ENCODE results near the gene CCDC170. TPM values are rescaled to one million over a fixed set of nuclear protein-coding genes. Genes with fewer than 3 reads are reported as not detected.

The CCDC170 gene
- total RNA-seq, 8 experiments from 2014 or later, result 0.09 to 8.6 (median 0.26) TPM

DNA sequence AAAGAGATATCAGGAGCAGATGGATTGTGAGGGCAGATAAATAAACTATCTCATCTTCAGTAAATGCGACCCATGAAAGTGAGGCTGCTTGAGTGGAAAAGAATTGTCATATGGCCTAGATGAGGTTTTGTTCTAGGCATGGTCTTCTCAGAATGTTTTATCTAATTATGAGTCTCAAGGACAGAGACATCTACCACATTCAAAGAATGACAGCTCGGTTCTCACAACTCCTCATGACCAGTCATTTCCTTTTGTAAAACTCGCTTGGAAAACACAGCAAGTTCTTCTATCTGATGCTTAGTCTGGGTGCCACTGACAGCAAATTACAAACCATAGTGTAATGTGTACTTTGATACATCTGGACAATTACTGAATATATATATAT, 140.5 kb downstream of the CCDC170 start:
- Histone ChIP-seq H3K27ac (no peak overlapping the region), H3K4me3 (no peak overlapping the region), H3K4me1 (replicated peaks in 1 of 2) (no peaks in the 10 kb centered on the region)
- 56 to 92% (median 79%) methylated on average over 1 to 3 of the region's 3 CpGs; no CpG with 5 or more reads in 2 of the 10 experiments for WGBS, 10 experiments
- in situ Hi-C loops (cut with MboI; ENCODE audit: low pct_unique_long_range_greater_than_20kb in 2 of 9, low sequenced_read_pairs in 9 of 9, unreplicated experiment in 9 of 9), result no loop called here
- ATAC-seq (replicated peaks in 6 of 8), result no peak

DNA sequence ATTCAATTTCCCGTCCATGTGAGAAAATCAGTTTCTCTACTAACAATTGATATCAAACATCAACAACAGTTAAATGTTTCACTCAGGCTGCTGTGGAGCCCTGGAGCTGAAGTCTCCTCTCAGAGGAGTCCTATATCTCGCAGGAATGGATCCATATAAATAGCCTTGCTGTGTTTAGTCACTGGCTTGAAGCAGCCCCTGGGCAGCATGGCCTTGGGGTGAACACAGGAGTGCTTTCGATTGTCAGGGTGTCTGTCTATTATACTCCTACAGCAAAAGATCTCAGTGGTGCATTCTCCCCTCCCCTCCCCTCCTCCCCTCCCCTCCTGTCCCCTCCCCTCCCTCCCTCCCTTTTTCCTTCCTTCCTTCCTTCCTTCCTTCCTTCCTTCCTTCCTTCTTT, 141.9 kb downstream of the CCDC170 start:
- Histone ChIP-seq H3K4me1 (replicated peaks in 1 of 2) (no peaks in the 10 kb centered on the region), H3K27ac (no peak overlapping the region), H3K4me3 (no peak overlapping the region)
- ATAC-seq (replicated peaks in 6 of 8), result no peak
- 0 to 64% (median 26%) methylated on average over 1 to 2 of the region's 3 CpGs; no CpG with 5 or more reads in 7 of the 10 experiments for WGBS, 10 experiments
- in situ Hi-C loops (cut with MboI; ENCODE audit: low pct_unique_long_range_greater_than_20kb in 2 of 9, low sequenced_read_pairs in 9 of 9, unreplicated experiment in 9 of 9), result no loop called here

- in situ Hi-C loops (cut with MboI; ENCODE audit: low pct_unique_long_range_greater_than_20kb in 2 of 9, low sequenced_read_pairs in 9 of 9, unreplicated experiment in 9 of 9), result no loop called here
- no peak overlapping the region for H3K27ac ChIP-seq
- no peak overlapping the region for H3K4me3 ChIP-seq
- H3K4me1 ChIP-seq (replicated peaks in 1 of 2), result no peaks in the 10 kb centered on the region
- 0 to 100% (median 63%) methylated on average over 1 to 3 of the region's 3 CpGs; no CpG with 5 or more reads in 1 of the 10 experiments for WGBS, 10 experiments
- no peak for ATAC-seq (replicated peaks in 6 of 8)
Observed at GRCh38 chr6:151637814-151638213, 144.0 kb downstream of the CCDC170 start.

DNA sequence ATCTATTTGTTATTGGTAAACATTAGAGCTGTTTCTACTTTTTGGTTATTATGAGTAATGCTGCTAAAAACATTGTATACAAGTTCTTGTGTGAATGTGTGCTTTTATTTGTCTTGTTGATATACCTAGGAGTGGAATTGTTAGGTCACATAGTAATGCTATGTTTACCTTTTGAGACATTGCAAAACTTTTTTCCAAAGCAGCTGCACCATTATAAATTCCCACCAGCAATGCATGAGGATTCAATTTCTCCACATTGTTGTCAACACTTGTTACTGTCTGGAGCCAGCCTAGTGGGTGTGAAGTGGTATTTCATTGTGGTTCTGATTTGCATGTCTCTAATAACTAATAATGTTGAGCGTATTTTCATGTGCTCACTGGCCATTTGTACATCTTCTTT, 145.9 kb downstream of the CCDC170 start:
- Histone ChIP-seq H3K27ac (no peak overlapping the region), H3K4me1 (replicated peaks in 1 of 2) (no peaks in the 10 kb centered on the region), H3K4me3 (no peak overlapping the region)
- WGBS, 10 experiments, result 0 to 100% (median 43%) methylated on average over 1 of the region's 1 CpG; no CpG with 5 or more reads in 1 of the 10 experiments
- no peak for ATAC-seq (replicated peaks in 6 of 8)
- in situ Hi-C loops (cut with MboI; ENCODE audit: low pct_unique_long_range_greater_than_20kb in 2 of 9, low sequenced_read_pairs in 9 of 9, unreplicated experiment in 9 of 9), result no loop called here

DNA sequence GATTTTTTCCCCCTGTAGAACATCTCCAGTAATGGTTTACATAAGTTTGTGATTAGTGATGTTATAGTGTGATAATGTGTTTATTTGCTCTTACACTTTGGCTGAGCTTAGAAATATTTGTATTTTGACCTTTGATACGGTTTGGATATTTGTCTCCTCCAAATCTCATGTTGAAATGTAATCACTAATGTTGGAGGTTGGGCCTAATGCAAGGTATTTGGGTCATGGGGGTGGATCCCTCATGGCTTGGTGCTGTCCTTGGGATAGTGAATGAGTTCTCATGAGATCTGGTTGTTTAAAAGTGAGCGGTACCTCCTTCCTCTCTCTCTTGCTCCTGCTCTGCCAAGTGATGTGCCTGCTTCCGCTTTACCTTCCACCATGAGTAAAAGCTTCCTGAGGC, 147.2 kb downstream of the CCDC170 start:
- ATAC-seq (replicated peaks in 6 of 8), result no peak
- in situ Hi-C loops (cut with MboI; ENCODE audit: low pct_unique_long_range_greater_than_20kb in 2 of 9, low sequenced_read_pairs in 9 of 9, unreplicated experiment in 9 of 9), result no loop called here
- no peak overlapping the region for H3K4me3 ChIP-seq
- WGBS, 10 experiments, result 38 to 92% (median 68%) methylated on average over 1 to 3 of the region's 3 CpGs; no CpG with 5 or more reads in 2 of the 10 experiments
- no peak overlapping the region for H3K27ac ChIP-seq
- H3K4me1 ChIP-seq (replicated peaks in 1 of 2), result no peaks in the 10 kb centered on the region

DNA sequence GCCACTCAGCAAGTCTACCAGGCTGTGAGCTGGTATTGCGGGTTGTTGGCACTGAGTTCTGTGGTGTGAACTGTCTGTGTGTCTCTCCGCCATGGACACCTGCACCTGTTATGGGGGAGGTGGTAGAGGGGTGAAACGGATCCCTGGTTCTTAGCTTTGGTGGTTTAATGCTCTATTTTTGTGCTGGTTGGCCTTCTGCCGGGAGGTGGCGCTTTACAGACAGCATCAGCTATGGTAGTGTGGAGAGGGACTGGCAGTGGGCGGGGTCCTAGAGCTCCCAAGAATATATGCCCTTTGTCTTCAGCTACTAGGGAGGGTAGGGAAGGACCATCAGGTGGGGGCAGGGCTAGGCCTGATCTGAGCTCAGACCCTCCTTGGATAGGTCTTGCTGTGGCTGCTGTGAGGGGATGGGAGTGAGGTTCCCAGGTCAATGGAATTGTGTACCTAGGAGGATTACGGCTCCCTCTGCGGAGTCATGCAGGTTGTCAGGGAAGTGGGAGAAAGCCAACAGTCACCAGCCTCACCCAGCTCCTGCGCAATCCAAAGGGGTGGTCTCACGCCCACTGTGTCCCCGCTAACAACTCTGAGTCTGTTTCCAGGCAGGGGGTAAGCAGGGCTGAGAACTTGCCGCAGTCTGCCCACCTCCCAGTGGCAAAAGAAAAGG, 154.3 kb downstream of the CCDC170 start:
- H3K4me1 ChIP-seq (replicated peaks in 1 of 2), result no peaks in the 10 kb centered on the region
- 0 to 100% (median 86%) methylated on average over 1 to 9 of the region's 12 CpGs; no CpG with 5 or more reads in 5 of the 10 experiments for WGBS, 10 experiments
- ATAC-seq (replicated peaks in 6 of 8), result peak in 3 of 8 experiments; percentile 38 to 51 (median 46)
- H3K27ac ChIP-seq, result no peak overlapping the region
- no peak overlapping the region for H3K4me3 ChIP-seq
- in situ Hi-C loops (cut with MboI; ENCODE audit: low pct_unique_long_range_greater_than_20kb in 2 of 9, low sequenced_read_pairs in 9 of 9, unreplicated experiment in 9 of 9), result no loop called here

DNA sequence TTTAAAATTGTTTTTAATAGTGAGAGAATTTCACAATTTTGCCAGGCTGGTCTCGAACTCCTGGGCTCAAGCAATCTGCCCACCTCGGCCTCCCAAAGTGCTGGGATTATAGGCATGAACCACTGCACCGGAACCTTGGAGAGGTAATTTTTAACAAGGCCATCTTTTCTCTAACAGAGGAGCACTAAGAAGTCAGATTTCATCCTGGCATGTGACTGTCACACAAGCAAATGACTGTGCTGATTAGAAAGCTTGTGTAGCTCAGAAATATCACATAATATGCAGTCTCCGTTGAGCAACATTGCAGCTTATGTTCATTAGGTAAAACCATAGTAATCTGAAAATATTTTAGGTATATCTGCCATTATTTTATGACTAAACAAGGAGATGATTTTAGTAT, 156.0 kb downstream of the CCDC170 start:
- Histone ChIP-seq H3K27ac (no peak overlapping the region), H3K4me1 (replicated peaks in 1 of 2) (no peaks in the 10 kb centered on the region), H3K4me3 (no peak overlapping the region)
- 24 to 100% (median 82%) methylated on average over 1 to 4 of the region's 4 CpGs; no CpG with 5 or more reads in 2 of the 10 experiments for WGBS, 10 experiments
- in situ Hi-C loops (cut with MboI; ENCODE audit: low pct_unique_long_range_greater_than_20kb in 2 of 9, low sequenced_read_pairs in 9 of 9, unreplicated experiment in 9 of 9), result no loop called here
- ATAC-seq (replicated peaks in 6 of 8), result no peak

DNA sequence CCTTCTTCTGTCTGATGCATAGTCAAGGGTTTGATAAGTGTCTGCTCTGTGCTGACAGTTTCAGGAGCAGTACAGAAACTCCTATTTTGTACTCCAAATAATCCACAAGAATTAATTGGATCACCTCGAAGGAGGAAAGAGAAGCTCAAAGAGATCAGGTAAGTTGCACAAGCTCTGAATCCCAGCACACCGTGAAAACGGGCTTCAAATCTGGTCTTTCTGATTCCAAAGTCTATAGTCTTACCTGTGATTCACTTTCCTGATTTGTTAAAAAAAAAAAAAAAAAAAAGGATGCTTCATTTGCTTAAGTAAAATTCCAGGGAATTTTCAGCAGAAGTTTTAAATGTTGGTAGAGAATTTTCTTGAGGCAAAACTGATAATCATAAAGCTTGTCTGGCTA, 157.8 kb downstream of the CCDC170 start:
- Histone ChIP-seq H3K4me1 (replicated peaks in 1 of 2) (no peaks in the 10 kb centered on the region), H3K4me3 (no peak overlapping the region), H3K27ac (no peak overlapping the region)
- 0 to 100% (median 89%) methylated on average over 1 to 3 of the region's 3 CpGs for WGBS, 10 experiments
- in situ Hi-C loops (cut with MboI; ENCODE audit: low pct_unique_long_range_greater_than_20kb in 2 of 9, low sequenced_read_pairs in 9 of 9, unreplicated experiment in 9 of 9), result no loop called here
- ATAC-seq (replicated peaks in 6 of 8), result no peak

GRCh38 chr6:151652325-151652724, 158.5 kb downstream of the CCDC170 start:
- Histone ChIP-seq H3K4me1 (replicated peaks in 1 of 2) (no peaks in the 10 kb centered on the region), H3K4me3 (no peak overlapping the region), H3K27ac (no peak overlapping the region)
- WGBS, 10 experiments, result 0 to 75% (median 38%) methylated on average over 1 to 2 of the region's 2 CpGs; no CpG with 5 or more reads in 4 of the 10 experiments
- peak in 2 of 8 experiments; percentile 63 to 84 for ATAC-seq (replicated peaks in 6 of 8)
- in situ Hi-C loops (cut with MboI; ENCODE audit: low pct_unique_long_range_greater_than_20kb in 2 of 9, low sequenced_read_pairs in 9 of 9, unreplicated experiment in 9 of 9), result no loop called here

DNA sequence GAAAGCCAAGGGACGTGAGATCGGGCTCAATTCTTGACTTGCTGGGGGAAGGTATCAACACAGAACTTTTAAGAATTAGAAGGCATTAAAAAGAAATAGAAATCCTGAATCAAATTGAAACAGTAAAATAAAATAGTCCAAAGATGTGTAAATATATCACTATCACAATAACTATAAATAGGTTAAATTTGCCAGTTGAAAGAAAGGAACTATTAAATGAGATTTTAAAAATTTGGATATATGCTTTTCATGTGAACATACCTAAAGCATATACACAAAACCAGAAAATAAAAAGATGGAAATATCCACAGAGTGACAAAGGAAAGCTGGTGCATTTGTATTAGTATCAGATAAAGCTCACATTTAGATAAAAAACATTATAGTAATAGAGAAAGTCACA, 161.3 kb downstream of the CCDC170 start:
- H3K4me1 ChIP-seq (replicated peaks in 1 of 2), result no peaks in the 10 kb centered on the region
- no peak overlapping the region for H3K4me3 ChIP-seq
- WGBS, 10 experiments, result 31 to 100% (median 81%) methylated on average over 1 to 2 of the region's 2 CpGs; no CpG with 5 or more reads in 1 of the 10 experiments
- no peak overlapping the region for H3K27ac ChIP-seq
- in situ Hi-C loops (cut with MboI; ENCODE audit: low pct_unique_long_range_greater_than_20kb in 2 of 9, low sequenced_read_pairs in 9 of 9, unreplicated experiment in 9 of 9), result no loop called here
- no peak for ATAC-seq (replicated peaks in 6 of 8)

GRCh38 chr6:151656392-151656791, 162.6 kb downstream of the CCDC170 start:
- no peak for ATAC-seq (replicated peaks in 6 of 8)
- no peak overlapping the region for H3K4me3 ChIP-seq
- in situ Hi-C loops (cut with MboI; ENCODE audit: low pct_unique_long_range_greater_than_20kb in 2 of 9, low sequenced_read_pairs in 9 of 9, unreplicated experiment in 9 of 9), result no loop called here
- 55 to 100% (median 95%) methylated on average over 1 to 4 of the region's 4 CpGs for WGBS, 10 experiments
- H3K27ac ChIP-seq, result no peak overlapping the region
- no peaks in the 10 kb centered on the region for H3K4me1 ChIP-seq (replicated peaks in 1 of 2)

GRCh38 chr6:151658091-151658490, 164.3 kb downstream of the CCDC170 start:
- no peak for ATAC-seq (replicated peaks in 6 of 8)
- in situ Hi-C loops (cut with MboI; ENCODE audit: low pct_unique_long_range_greater_than_20kb in 2 of 9, low sequenced_read_pairs in 9 of 9, unreplicated experiment in 9 of 9), result no loop called here
- Histone ChIP-seq H3K27ac (no peak overlapping the region), H3K4me1 (replicated peaks in 1 of 2) (no peaks in the 10 kb centered on the region), H3K4me3 (no peak overlapping the region)
- 21 to 100% (median 74%) methylated on average over 2 to 4 of the region's 4 CpGs for WGBS, 10 experiments

DNA sequence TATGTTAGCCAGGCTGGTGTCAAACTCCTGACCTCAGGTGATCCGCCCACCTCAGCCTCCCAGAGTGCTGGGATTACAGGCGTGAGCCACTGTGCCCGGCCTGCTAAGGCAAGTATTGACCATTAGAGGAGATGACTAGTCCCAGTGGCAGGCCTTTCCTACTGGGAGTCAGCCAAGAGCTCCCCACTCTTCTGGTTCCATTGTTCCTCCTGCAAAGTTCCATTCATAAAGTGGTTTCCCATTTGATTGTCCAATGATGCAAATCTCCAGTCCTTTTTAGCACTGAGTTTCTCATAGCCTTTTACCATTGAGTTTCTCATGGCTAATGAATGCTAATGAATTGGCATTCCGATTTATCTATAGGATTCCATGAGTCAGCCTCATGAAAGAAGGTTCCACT, 165.4 kb downstream of the CCDC170 start:
- no peak for ATAC-seq (replicated peaks in 6 of 8)
- in situ Hi-C loops (cut with MboI; ENCODE audit: low pct_unique_long_range_greater_than_20kb in 2 of 9, low sequenced_read_pairs in 9 of 9, unreplicated experiment in 9 of 9), result no loop called here
- Histone ChIP-seq H3K27ac (no peak overlapping the region), H3K4me3 (no peak overlapping the region), H3K4me1 (replicated peaks in 1 of 2) (no peaks in the 10 kb centered on the region)
- 20 to 85% (median 80%) methylated on average over 1 to 4 of the region's 4 CpGs; no CpG with 5 or more reads in 3 of the 10 experiments for WGBS, 10 experiments

GRCh38 chr6:151661509-151661908, 167.7 kb downstream of the CCDC170 start:
- 60 to 100% (median 88%) methylated on average over 1 to 3 of the region's 3 CpGs; no CpG with 5 or more reads in 6 of the 10 experiments for WGBS, 10 experiments
- no peak overlapping the region for H3K4me3 ChIP-seq
- no peak for ATAC-seq (replicated peaks in 6 of 8)
- in situ Hi-C loops (cut with MboI; ENCODE audit: low pct_unique_long_range_greater_than_20kb in 2 of 9, low sequenced_read_pairs in 9 of 9, unreplicated experiment in 9 of 9), result no loop called here
- no peaks in the 10 kb centered on the region for H3K4me1 ChIP-seq (replicated peaks in 1 of 2)
- no peak overlapping the region for H3K27ac ChIP-seq

Data from motor neuron (in vitro differentiated cells).